Activated CD4-positive, alpha-beta T cell treated with anti-CD3 and anti-CD28 coated beads, Interleukin-2, amount 50 U/mL, for 4 hours (primary cell): ENCODE measurements around the gene SLC26A4.
"Not testable (repeated sequence)": the region's sequence is repeated elsewhere in the genome, so short reads cannot be mapped to it uniquely, and the experiment has no call there.

Source experiments
- DNase-seq, 2 experiments: peaks; one replicate each; pipeline ENCODE4 v3.0.0-alpha.2; 2020

The SLC26A4 gene

GRCh38 chr7:107660381-107661080, at the start of gene SLC26A4:
TSS of gene SLC26A4 (plus strand) at chr7:107660828. CDS start at chr7:107661642, 814 bp downstream.
- DNase-seq = peak in 1 of 2 experiments; percentile 3

GRCh38 chr7:107613439-107613838, 47.2 kb upstream of the SLC26A4 start:
- no peak for DNase-seq

- DNase-seq = no peak
Observed at GRCh38 chr7:107613948-107614347, 46.7 kb upstream of the SLC26A4 start.

- DNase-seq = no peak
Observed at GRCh38 chr7:107614425-107614824, 46.2 kb upstream of the SLC26A4 start.

GRCh38 chr7:107615910-107616680, 44.5 kb upstream of the SLC26A4 start:
- DNase-seq = no peak

- no peak for DNase-seq
Observed at GRCh38 chr7:107622429-107622828, 38.2 kb upstream of the SLC26A4 start.

- DNase-seq = no peak
Observed at GRCh38 chr7:107622894-107623293, 37.7 kb upstream of the SLC26A4 start.

- DNase-seq = no peak
Observed at GRCh38 chr7:107627002-107627401, 33.6 kb upstream of the SLC26A4 start.

GRCh38 chr7:107628461-107629064, 32.1 kb upstream of the SLC26A4 start:
- no peak for DNase-seq

- DNase-seq = no peak
Observed at GRCh38 chr7:107630342-107630741, 30.3 kb upstream of the SLC26A4 start.

- DNase-seq = no peak
Observed at GRCh38 chr7:107631588-107632491, 28.8 kb upstream of the SLC26A4 start.

GRCh38 chr7:107632492-107632865, 28.1 kb upstream of the SLC26A4 start:
- no peak for DNase-seq

GRCh38 chr7:107638594-107638993, 22.0 kb upstream of the SLC26A4 start:
- DNase-seq = no peak

GRCh38 chr7:107639070-107639469, 21.6 kb upstream of the SLC26A4 start:
- not testable (repeated sequence) for DNase-seq

GRCh38 chr7:107641676-107642075, 19.0 kb upstream of the SLC26A4 start:
- no peak for DNase-seq

- no peak for DNase-seq
Observed at GRCh38 chr7:107642501-107642900, 18.1 kb upstream of the SLC26A4 start.

GRCh38 chr7:107643407-107643806, 17.2 kb upstream of the SLC26A4 start:
- DNase-seq = no peak

GRCh38 chr7:107643938-107644308, 16.7 kb upstream of the SLC26A4 start:
- DNase-seq = no peak

GRCh38 chr7:107644309-107644974, 16.2 kb upstream of the SLC26A4 start:
- DNase-seq = no peak

GRCh38 chr7:107652642-107653041, 8.0 kb upstream of the SLC26A4 start:
- DNase-seq = no peak

GRCh38 chr7:107658467-107658866, 2.2 kb upstream of the SLC26A4 start:
- no peak for DNase-seq

- peak in 1 of 2 experiments; percentile 20 for DNase-seq
Observed at GRCh38 chr7:107659666-107660065, 962 bp upstream of the SLC26A4 start.
